Activated T-cell treated with anti-CD3 and anti-CD28 coated beads, Interleukin-2, amount 50 U/mL, for 24 hours (primary cell): Measurements from ENCODE around the gene AK4.
"Not testable (repeated sequence)": the region's sequence is repeated elsewhere in the genome, so short reads cannot be mapped to it uniquely, and the experiment has no call there.

Source experiments
- DNase-seq: peaks from one replicate; pipeline ENCODE4 v3.0.0-alpha.2; 2020
- H3K27ac Mint-ChIP-seq: 2 replicates; pipeline ENCODE4 v1.8.0; 2020; ENCODE audit warnings: mild to moderate bottlenecking, mixed read lengths
- H3K27me3 Mint-ChIP-seq: 2 replicates; pipeline ENCODE4 v1.8.0; 2020; ENCODE audit warnings: mixed read lengths
- H3K36me3 Mint-ChIP-seq: 2 replicates; pipeline ENCODE4 v1.8.0; 2020; ENCODE audit warnings: low read depth, mixed read lengths
- H3K4me1 Mint-ChIP-seq: 2 replicates; pipeline ENCODE4 v1.8.0; 2020; ENCODE audit warnings: low read depth, mixed read lengths
- H3K4me3 Mint-ChIP-seq: 2 replicates; pipeline ENCODE4 v1.8.0; 2020; ENCODE audit warnings: mild to moderate bottlenecking, moderate library complexity, mixed read lengths
- H3K9me3 Mint-ChIP-seq: 2 replicates; pipeline ENCODE4 v1.8.0; 2020; ENCODE audit warnings: mixed read lengths

Gene AK4

DNA sequence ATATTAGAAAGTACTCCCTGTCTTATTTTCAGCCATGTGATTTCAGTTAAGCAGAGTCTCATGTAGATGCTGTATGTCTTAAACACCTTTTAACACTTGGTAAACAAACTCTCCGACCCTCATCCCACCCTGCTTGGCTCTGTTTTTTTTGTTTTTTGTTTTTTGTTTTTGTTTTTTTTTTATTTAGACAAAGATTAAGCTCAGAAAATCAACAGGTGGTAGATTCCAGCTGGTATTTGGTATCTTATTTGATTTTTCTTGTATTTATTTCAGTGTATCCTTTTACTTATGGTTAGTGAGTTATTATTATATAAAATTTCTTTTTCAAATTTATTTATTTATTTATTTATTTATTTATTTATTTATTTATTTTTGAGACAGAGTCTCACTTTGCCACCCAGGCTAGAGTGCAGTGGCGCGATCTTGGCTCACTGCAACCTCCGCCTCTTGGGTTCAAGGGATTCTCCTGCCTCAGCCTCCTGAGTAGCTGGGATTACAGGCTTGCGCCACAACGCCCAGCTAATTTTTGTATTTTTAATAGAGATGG lies 4.8 kb upstream of the AK4 start:
- not testable (repeated sequence) for H3K36me3 Mint-ChIP-seq, H3K4me3 Mint-ChIP-seq, H3K9me3 Mint-ChIP-seq, H3K4me1 Mint-ChIP-seq, DNase-seq, H3K27ac Mint-ChIP-seq
- peaks cover 38% of the 10 kb centered on the region for H3K27me3 Mint-ChIP-seq

DNA sequence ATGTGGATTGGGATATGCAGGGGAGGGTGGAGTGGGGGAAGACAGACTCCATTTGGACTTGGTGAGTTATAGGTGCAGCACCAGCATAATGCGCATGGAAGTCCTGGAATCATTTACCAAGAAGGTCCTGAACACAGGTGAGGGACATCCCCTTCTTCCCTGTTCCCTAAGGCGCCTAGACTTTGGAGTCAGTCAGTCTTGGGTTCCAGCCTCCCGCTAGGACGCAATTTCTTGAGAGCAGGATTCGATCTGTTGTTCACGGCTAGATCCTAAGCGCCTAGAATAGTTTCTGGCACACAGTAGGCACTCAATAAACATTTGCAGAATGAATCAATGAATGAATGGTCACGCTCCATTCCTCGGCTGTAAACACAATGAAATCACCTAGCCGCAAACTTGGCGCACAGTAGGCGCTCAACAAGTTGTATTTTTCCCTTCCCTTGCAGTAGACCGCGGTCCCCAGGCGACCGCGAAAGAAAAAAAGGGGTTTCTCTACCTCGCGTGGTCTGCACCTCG lies 1.0 kb upstream of the AK4 start:
- no peak overlapping the region for H3K27ac Mint-ChIP-seq
- no peak for DNase-seq
- H3K4me3 Mint-ChIP-seq, result peak overlapping the region; percentile 78

DNA sequence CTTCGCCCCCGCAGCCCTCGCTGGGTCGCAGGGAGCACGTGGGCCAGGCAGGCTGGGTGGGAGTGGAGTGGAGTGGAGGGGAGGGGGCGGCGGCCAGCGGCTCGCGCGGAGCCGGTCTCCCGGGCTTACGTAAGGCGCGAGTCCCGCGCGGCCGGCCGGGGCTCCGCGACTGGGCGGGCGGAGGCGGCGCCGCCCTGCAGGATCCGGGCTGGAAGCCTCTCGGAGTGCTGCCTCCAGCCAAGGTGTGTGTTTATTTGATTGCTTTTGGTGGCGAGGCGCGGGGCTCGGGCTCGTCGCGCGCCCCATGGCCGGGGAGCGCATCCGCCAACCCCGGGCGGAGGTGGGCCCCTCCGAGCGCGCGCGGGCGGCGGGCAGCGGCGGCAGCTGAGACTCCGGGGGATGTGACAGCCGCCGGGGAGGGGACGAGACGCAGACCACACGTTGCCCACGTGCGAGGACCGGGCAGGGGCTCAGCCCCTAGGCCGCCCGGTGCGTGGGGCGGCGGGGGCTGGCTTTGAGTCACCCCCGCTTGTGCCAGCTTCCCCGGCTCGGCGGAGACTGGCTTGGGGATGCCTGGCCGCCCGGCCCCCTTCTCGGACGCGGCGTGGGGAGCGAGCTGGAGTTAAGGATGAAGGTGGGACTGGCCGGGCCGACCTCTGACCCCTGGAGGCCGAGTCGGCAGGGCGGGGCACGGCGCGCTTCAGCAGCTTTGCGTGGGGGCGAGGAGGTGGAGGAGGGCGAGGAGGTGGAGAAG lies 402 bp upstream of the AK4 start:
- Mint-ChIP-seq H3K27ac (peak overlapping the region; percentile 79), H3K9me3 (no peaks in the 10 kb centered on the region), H3K36me3 (no peaks in the 10 kb centered on the region), H3K4me3 (peak overlapping the region; percentile 78), H3K4me1 (peaks cover 18% of the 10 kb centered on the region), H3K27me3 (peaks cover 58% of the 10 kb centered on the region)
- DNase-seq, result peak; percentile 63

More for the DNA sequence above, 1.0 kb upstream of the AK4 start:
- Mint-ChIP-seq H3K4me1 (peaks cover 18% of the 10 kb centered on the region), H3K36me3 (no peaks in the 10 kb centered on the region), H3K27me3 (peaks cover 63% of the 10 kb centered on the region), H3K9me3 (no peaks in the 10 kb centered on the region)

- Mint-ChIP-seq H3K36me3 (no peaks in the 10 kb centered on the region), H3K27ac (peak overlapping the region; percentile 78), H3K27me3 (peaks cover 58% of the 10 kb centered on the region), H3K9me3 (no peaks in the 10 kb centered on the region), H3K4me3 (peak overlapping the region; percentile 78), H3K4me1 (peaks cover 18% of the 10 kb centered on the region)
- peak; percentile 66 for DNase-seq
Measured at GRCh38 chr1:65148548-65149350, 746 bp downstream of the AK4 start.

GRCh38 chr1:65149351-65150107 lies 1.5 kb downstream of the AK4 start:
- Mint-ChIP-seq H3K4me1 (peaks cover 18% of the 10 kb centered on the region), H3K27me3 (peaks cover 51% of the 10 kb centered on the region), H3K27ac (peak overlapping the region; percentile 78), H3K4me3 (peak overlapping the region; percentile 78), H3K9me3 (no peaks in the 10 kb centered on the region), H3K36me3 (no peaks in the 10 kb centered on the region)
- no peak for DNase-seq

DNA sequence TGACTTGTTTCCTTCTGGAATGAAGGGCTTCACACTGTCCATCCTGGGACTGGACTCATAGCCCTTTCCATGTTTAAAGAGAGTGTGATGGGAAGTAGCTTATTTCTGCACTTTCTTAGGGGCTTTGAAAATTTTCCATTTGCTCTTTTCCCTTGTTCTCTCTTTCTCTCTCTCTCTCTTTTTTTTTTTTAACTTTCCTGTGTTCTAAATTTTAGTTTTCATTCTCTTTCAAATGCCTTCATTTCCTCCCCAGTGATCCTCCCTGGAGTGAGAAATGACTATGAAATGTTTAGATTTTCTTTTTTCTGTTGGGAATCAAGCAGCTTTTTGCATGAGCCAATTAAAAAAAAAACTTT lies 2.1 kb downstream of the AK4 start:
- H3K27ac Mint-ChIP-seq, result no peak overlapping the region
- peaks cover 18% of the 10 kb centered on the region for H3K4me1 Mint-ChIP-seq
- no peaks in the 10 kb centered on the region for H3K36me3 Mint-ChIP-seq
- DNase-seq, result no peak
- peaks cover 46% of the 10 kb centered on the region for H3K27me3 Mint-ChIP-seq
- H3K9me3 Mint-ChIP-seq, result no peaks in the 10 kb centered on the region
- H3K4me3 Mint-ChIP-seq, result peak overlapping the region; percentile 78

DNA sequence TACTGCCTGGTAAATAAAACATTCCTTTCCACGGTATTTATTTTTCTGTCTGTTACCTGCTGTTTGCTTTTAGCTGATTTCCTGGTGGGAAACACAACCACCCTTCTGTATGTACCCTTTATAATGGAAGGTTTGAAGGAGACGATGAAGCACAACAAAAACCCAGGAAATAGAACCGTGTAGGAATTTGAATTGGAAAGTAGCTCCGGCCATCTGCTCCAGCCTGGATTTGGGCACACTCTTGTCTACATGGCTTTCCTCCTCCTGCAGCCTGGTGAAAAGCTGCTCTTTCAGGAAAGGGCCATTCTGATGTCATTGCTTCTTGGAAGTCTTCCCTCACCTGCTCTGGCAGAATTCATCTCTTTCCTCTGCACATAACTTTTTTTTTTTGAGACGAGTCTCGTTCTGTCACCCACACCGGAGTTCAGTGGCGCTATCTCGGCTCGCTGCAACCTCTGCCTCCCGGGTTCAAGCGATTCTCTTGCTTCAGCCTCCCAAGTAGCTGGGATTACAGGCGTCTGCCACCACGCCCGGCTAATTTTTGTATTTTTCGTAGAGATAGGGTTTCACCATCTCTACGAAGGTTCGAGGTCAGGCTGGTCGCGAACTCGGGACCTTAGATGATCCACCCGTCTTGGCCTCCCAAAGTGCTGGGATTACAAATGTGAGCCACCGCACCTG lies 2.7 kb downstream of the AK4 start:
- no peak overlapping the region for H3K4me3 Mint-ChIP-seq
- peaks cover 18% of the 10 kb centered on the region for H3K4me1 Mint-ChIP-seq
- no peak for DNase-seq
- no peak overlapping the region for H3K27ac Mint-ChIP-seq
- H3K27me3 Mint-ChIP-seq, result peaks cover 39% of the 10 kb centered on the region
- no peaks in the 10 kb centered on the region for H3K36me3 Mint-ChIP-seq
- H3K9me3 Mint-ChIP-seq, result no peaks in the 10 kb centered on the region

DNA sequence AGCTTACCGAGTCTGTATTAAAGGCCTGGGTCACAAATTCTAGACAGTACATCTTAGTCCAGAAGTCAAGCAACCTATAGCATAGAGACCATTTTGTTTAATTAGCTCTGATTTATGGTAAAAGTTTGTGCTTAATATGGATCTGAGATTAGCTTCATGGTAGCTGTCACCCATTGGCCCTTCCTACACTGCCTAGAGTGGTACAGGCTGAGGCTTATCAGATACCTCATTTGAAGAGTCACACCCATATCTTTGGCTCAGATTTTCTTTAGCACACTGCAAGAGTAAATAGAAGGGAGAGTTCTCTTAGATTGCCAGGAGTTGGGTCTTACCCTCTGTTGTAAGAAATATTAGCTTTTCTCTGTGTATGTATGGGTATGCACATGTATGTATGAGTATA lies 3.6 kb downstream of the AK4 start:
- no peak for DNase-seq

GRCh38 chr1:65153635-65154034 lies 5.6 kb downstream of the AK4 start:
- H3K27ac Mint-ChIP-seq, result no peak overlapping the region
- DNase-seq, result no peak
- peaks cover 29% of the 10 kb centered on the region for H3K27me3 Mint-ChIP-seq
- no peaks in the 10 kb centered on the region for H3K9me3 Mint-ChIP-seq
- H3K4me1 Mint-ChIP-seq, result peaks cover 10% of the 10 kb centered on the region
- H3K36me3 Mint-ChIP-seq, result no peaks in the 10 kb centered on the region
- H3K4me3 Mint-ChIP-seq, result no peak overlapping the region

More for the DNA sequence above, 3.6 kb downstream of the AK4 start:
- Mint-ChIP-seq H3K36me3 (no peaks in the 10 kb centered on the region), H3K27ac (no peak overlapping the region), H3K27me3 (peaks cover 31% of the 10 kb centered on the region), H3K4me1 (peaks cover 16% of the 10 kb centered on the region), H3K9me3 (no peaks in the 10 kb centered on the region), H3K4me3 (no peak overlapping the region)

DNA sequence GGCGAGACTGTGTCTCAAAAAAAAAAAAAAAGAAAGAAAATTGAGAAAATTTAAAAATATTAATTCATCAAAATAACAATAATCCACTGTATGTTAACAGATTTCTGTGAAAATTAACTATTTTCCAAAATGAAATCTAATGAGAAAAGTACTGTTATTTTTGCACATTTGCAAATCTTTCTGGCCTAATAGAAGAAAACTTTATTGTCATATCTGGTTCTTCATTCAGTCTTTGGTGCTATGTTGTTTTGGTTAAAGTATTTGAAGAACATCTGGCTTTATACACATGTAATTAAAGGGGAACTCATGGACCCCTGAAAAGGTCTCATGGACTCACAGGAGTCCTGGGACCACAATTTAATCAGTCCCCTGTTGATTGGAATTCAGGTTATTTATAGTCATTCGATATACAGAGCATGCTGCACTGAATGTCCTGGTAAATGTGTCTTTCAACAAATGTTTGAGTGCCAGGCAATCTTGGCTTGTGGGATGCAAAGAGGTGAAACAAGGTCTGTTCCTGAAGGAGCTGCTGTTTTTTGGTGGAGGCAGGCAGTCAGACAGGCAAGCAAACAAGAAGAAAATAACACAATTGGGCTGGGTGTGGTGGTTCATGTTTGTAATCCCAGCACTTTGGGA lies 9.0 kb downstream of the AK4 start:
- Mint-ChIP-seq H3K36me3 (no peaks in the 10 kb centered on the region), H3K9me3 (no peaks in the 10 kb centered on the region), H3K4me3 (no peak overlapping the region), H3K27me3 (peaks cover 3% of the 10 kb centered on the region), H3K27ac (no peak overlapping the region), H3K4me1 (no peaks in the 10 kb centered on the region)
- DNase-seq, result no peak

- H3K36me3 Mint-ChIP-seq, result no peaks in the 10 kb centered on the region
Measured at GRCh38 chr1:65157546-65157941, 9.5 kb downstream of the AK4 start.

GRCh38 chr1:65159291-65159688 lies 11.3 kb downstream of the AK4 start:
- not testable (repeated sequence) for H3K27me3 Mint-ChIP-seq, H3K36me3 Mint-ChIP-seq, H3K9me3 Mint-ChIP-seq, H3K4me1 Mint-ChIP-seq, DNase-seq, H3K27ac Mint-ChIP-seq, H3K4me3 Mint-ChIP-seq

More at GRCh38 chr1:65157546-65157941, 9.5 kb downstream of the AK4 start:
- Mint-ChIP-seq H3K27me3 (peaks cover 3% of the 10 kb centered on the region), H3K4me3 (no peak overlapping the region), H3K4me1 (no peaks in the 10 kb centered on the region), H3K9me3 (no peaks in the 10 kb centered on the region), H3K27ac (no peak overlapping the region)
- no peak for DNase-seq

GRCh38 chr1:65159801-65160523 lies 12.0 kb downstream of the AK4 start:
- Mint-ChIP-seq H3K4me1 (peaks cover 2% of the 10 kb centered on the region), H3K36me3 (no peaks in the 10 kb centered on the region), H3K9me3 (no peaks in the 10 kb centered on the region), H3K4me3 (no peak overlapping the region), H3K27ac (no peak overlapping the region), H3K27me3 (peaks cover 8% of the 10 kb centered on the region)
- DNase-seq, result no peak
